CD1c-positive myeloid dendritic cell (primary cell): ENCODE data around the gene CIC.
"Not testable (repeated sequence)": the region's sequence is repeated elsewhere in the genome, so short reads cannot be mapped to it uniquely, and the experiment has no call there.

ENCODE experiments used
- DNase-seq: peaks from one replicate; pipeline ENCODE4 v3.0.0-alpha.2; 2016; ENCODE audit errors: extremely low spot score

CIC gene

DNA sequence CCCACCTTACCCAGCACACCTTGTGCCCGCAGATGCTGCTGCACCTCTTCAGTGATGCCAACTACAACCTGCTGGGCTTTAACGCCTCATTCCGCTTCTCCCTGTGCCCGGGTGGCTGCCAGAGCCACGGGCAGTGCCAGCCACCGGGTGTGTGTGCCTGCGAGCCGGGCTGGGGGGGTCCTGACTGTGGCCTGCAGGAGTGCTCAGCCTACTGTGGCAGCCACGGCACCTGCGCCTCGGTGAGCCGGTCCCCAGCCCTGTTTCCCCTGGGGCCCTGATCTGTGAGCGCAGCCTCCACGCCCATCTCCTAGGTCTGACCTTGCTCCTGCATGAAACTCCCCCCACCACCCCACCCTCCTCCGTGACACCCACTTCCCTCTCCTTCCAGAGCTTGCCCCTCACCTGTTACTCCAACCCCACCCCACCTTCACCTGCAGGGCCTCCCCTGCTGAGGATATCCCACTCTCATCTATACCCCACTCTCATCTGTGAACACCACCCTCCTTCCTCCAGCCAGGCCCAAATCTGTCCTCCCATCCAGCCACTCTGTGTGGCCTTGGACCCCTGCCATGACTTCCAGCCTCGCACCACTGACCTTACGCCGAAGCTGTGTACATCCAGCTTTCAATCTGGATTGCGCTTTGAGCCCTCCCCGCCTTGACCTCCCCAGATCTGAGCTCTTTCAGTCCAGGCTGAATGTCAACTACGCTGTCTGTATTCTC, 65.1 kb downstream of the CIC start:
- no peak for DNase-seq

DNA sequence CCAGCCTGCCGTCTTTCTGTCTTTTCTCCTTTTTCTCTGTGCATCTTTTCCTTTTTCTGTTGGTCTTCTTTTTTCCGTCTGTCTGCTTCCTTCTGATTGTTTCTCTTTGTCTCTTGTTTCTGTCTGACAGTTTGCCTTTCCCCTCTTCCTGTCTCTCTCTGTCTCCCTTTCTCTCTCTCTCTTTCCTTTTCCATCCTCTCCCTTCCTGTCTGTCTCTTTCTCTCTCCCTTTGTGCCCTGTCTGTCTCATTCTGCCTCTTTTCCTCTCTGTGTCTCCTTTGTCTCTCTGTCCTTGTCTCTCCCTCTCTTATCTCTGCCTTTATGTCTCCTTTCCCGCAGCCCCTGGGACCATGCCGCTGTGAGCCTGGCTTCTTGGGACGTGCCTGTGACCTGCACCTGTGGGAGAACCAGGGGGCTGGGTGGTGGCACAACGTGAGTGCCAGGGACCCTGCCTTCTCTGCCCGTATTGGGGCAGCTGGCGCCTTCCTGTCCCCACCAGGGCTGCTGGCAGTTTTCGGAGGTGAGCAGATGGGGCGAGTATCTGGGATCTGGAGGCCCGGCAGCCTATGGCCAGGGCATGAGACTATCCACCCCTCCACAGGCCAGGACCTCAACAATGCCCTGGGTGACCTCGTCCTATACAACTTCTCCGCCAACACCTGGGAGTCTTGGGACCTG, 65.8 kb downstream of the CIC start:
- DNase-seq, result no peak

DNA sequence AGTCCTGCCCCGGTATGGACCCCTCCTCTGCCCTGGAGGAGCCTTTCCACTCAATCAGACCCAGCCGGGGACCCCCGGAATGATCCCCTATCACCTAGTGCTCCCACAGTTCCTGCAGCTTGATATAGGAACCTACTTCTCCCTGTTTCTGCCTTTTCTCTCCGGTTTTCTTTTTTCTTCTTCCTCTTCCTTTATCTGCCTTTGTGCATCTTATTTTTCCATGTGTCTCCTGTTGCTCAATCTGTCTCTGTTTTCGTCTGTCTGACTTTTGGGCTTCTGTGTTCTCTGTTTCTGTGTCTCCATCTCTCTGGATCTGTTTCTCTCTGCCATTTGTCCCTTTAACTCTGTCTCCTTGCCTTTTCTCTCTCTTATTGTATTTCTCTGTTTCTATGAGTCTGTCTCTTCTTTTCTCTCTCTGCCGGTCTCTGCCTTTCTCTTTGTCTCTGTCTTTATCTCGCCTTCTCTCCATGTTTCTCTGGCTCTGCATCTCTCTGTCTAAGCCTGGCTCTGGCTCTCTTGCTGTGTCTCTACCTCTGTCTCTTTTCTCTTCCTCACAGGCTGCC, 66.4 kb downstream of the CIC start:
- no peak for DNase-seq

- DNase-seq, result no peak
These were observed 66.9 kb downstream of the CIC start for GRCh38 chr19:42335971-42336370.

GRCh38 chr19:42339126-42339860, 70.2 kb downstream of the CIC start:
- not testable (repeated sequence) for DNase-seq

GRCh38 chr19:42339922-42340321, 70.9 kb downstream of the CIC start:
- not testable (repeated sequence) for DNase-seq

- DNase-seq, result no peak
These were observed 74.5 kb downstream of the CIC start for GRCh38 chr19:42343344-42344110.

GRCh38 chr19:42344336-42344893, 75.4 kb downstream of the CIC start:
- DNase-seq, result no peak
